Frontal cortex (tissue), 4 donors: ENCODE results near the gene CGB8. TPM values are rescaled to one million over a fixed set of nuclear protein-coding genes. Genes with fewer than 3 reads are reported as not detected.

Source experiments
- DNase-seq, 2 donors: peaks; one replicate each; pipeline ENCODE4 v3.0.0; 2012; ENCODE audit warnings: low spot score in 2 of 2
- FAIRE-seq: peaks from 2 replicates; lab custom pipeline; 2012; peaks lifted over from hg19 to GRCh38; lab: Jason Lieb, UNC
- small RNA-seq: library from RNA; depleted of rRNA; stranded (forward); fragments of <200 nt; gene quantifications from one replicate; pipeline ENCODE3, GENCODE V24; 2014
- total RNA-seq: library from RNA; depleted of rRNA; stranded (reverse); fragments of >200 nt; gene quantifications from one replicate; pipeline ENCODE4 v1.2.3, GENCODE V29; 2014
- donor health status: control.
- donor health status: control.
- donor health status: control.

The CGB8 gene
- total RNA-seq, 1 donor from 2014 or later = not detected

GRCh38 chr19:49014870-49015255 is 34.0 kb downstream of the CGB8 start:
- FAIRE-seq (no peak), DNase-seq (no peak)

GRCh38 chr19:49014123-49014869 is 34.6 kb downstream of the CGB8 start:
- no peak for FAIRE-seq
- DNase-seq = no peak

- DNase-seq (no peak), FAIRE-seq (no peak)
Measured at GRCh38 chr19:49011194-49011593, 37.7 kb downstream of the CGB8 start.

- DNase-seq (no peak), FAIRE-seq (no peak)
Measured at GRCh38 chr19:49010453-49010852, 38.5 kb downstream of the CGB8 start.

- no peak for FAIRE-seq
- no peak for DNase-seq
Measured at GRCh38 chr19:49009828-49010227, 39.1 kb downstream of the CGB8 start.

- DNase-seq (no peak), FAIRE-seq (no peak)
Measured at GRCh38 chr19:49006905-49007304, 42.0 kb downstream of the CGB8 start.

- no peak for FAIRE-seq
- DNase-seq = no peak
Measured at GRCh38 chr19:49004964-49005614, 43.8 kb downstream of the CGB8 start.

GRCh38 chr19:49004133-49004532 is 44.8 kb downstream of the CGB8 start:
- FAIRE-seq = no peak
- no peak for DNase-seq

GRCh38 chr19:48999481-49000325 is 49.2 kb downstream of the CGB8 start:
- DNase-seq (no peak), FAIRE-seq (no peak)

- no peak for FAIRE-seq
- DNase-seq = no peak
Measured at GRCh38 chr19:48997972-48998371, 50.9 kb downstream of the CGB8 start.

Small RNA genes within 50 kb of the gene (small RNA-seq; reads per million reads assigned to genes)
- gene MIR6798 (not detected), gene RN7SL708P (not detected)

Other genes starting within 250 kb of the CGB8 start
- gene BCAT2, start 238.1 kb downstream of the CGB8 start, total RNA-seq = 11.4 TPM
- gene HSD17B14, start 212.6 kb downstream of the CGB8 start, total RNA-seq = 1.2 TPM
- 1.6 TPM for gene PLEKHA4, start 180.5 kb downstream of the CGB8 start, total RNA-seq
- gene PPP1R15A, start 176.7 kb downstream of the CGB8 start, total RNA-seq = 23.6 TPM
- under 0.01 TPM for gene TULP2, start 150.4 kb downstream of the CGB8 start, total RNA-seq
- gene NUCB1, start 148.8 kb downstream of the CGB8 start, total RNA-seq = 39.5 TPM
- gene DHDH, start 115.4 kb downstream of the CGB8 start, total RNA-seq = not detected
- 9.4 TPM for gene BAX, start 94.2 kb downstream of the CGB8 start, total RNA-seq
- 713 TPM for gene FTL, start 83.8 kb downstream of the CGB8 start, total RNA-seq
- 12.6 TPM for gene GYS1, start 55.8 kb downstream of the CGB8 start, total RNA-seq
- gene RUVBL2, start 55.2 kb downstream of the CGB8 start, total RNA-seq = 121 TPM
- gene LHB, start 32.0 kb downstream of the CGB8 start, total RNA-seq = not detected
- gene CGB3, start 24.8 kb downstream of the CGB8 start, total RNA-seq = not detected
- gene CGB2, start 17.2 kb downstream of the CGB8 start, total RNA-seq = not detected
- not detected for gene CGB1, start 12.2 kb downstream of the CGB8 start, total RNA-seq
- gene CGB5, start 5.3 kb downstream of the CGB8 start, total RNA-seq = not detected
- gene CGB7, start 8.6 kb upstream of the CGB8 start, total RNA-seq = not detected
- not detected for gene NTF4, start 15.7 kb upstream of the CGB8 start, total RNA-seq
- gene KCNA7, start 23.6 kb upstream of the CGB8 start, total RNA-seq = not detected
- gene SNRNP70, start 36.3 kb upstream of the CGB8 start, total RNA-seq = 99.5 TPM
- 31.0 TPM for gene LIN7B, start 65.3 kb upstream of the CGB8 start, total RNA-seq
- 1.2 TPM for gene C19orf73, start 70.0 kb upstream of the CGB8 start, total RNA-seq
- 47.7 TPM for gene PPFIA3, start 70.4 kb upstream of the CGB8 start, total RNA-seq
- gene HRC, start 106.3 kb upstream of the CGB8 start, total RNA-seq = 0.41 TPM
- gene TRPM4, start 108.7 kb upstream of the CGB8 start, total RNA-seq = 4.1 TPM